CD4-positive, alpha-beta T cell treated with Interleukin-15 for 4 hours (primary cell): ENCODE measurements around the gene KANSL1.

ENCODE experiments used
- DNase-seq: peaks from one replicate; pipeline ENCODE4 v3.0.0-alpha.2; 2020; ENCODE audit warnings: low spot score

KANSL1 gene

GRCh38 chr17:46140645-46141197 is 52.5 kb downstream of the KANSL1 start:
- DNase-seq: no peak

- DNase-seq: no peak
Observed at GRCh38 chr17:46139432-46140210, 53.6 kb downstream of the KANSL1 start.

- DNase-seq: no peak
Observed at GRCh38 chr17:46138473-46138872, 54.8 kb downstream of the KANSL1 start.

GRCh38 chr17:46136820-46137219 is 56.4 kb downstream of the KANSL1 start:
- DNase-seq: no peak

GRCh38 chr17:46135879-46136563 is 57.2 kb downstream of the KANSL1 start:
- no peak for DNase-seq

GRCh38 chr17:46135126-46135812 is 58.0 kb downstream of the KANSL1 start:
- no peak for DNase-seq

GRCh38 chr17:46129302-46129701 is 63.9 kb downstream of the KANSL1 start:
- DNase-seq: no peak

- DNase-seq: no peak
Observed at GRCh38 chr17:46128453-46128852, 64.8 kb downstream of the KANSL1 start.

GRCh38 chr17:46127524-46127923 is 65.7 kb downstream of the KANSL1 start:
- DNase-seq: no peak

GRCh38 chr17:46126840-46127239 is 66.4 kb downstream of the KANSL1 start:
- no peak for DNase-seq

- no peak for DNase-seq
Observed at GRCh38 chr17:46125831-46126230, 67.4 kb downstream of the KANSL1 start.

- no peak for DNase-seq
Observed at GRCh38 chr17:46124695-46125592, 68.3 kb downstream of the KANSL1 start.

GRCh38 chr17:46123607-46124006 is 69.6 kb downstream of the KANSL1 start:
- no peak for DNase-seq

GRCh38 chr17:46122486-46122871 is 70.8 kb downstream of the KANSL1 start:
- no peak for DNase-seq

- DNase-seq: no peak
Observed at GRCh38 chr17:46121841-46122485, 71.3 kb downstream of the KANSL1 start.

- DNase-seq: no peak
Observed at GRCh38 chr17:46121165-46121764, 72.0 kb downstream of the KANSL1 start.

- no peak for DNase-seq
Observed at GRCh38 chr17:46120537-46120936, 72.7 kb downstream of the KANSL1 start.

GRCh38 chr17:46120078-46120477 is 73.2 kb downstream of the KANSL1 start:
- no peak for DNase-seq

GRCh38 chr17:46118964-46119363 is 74.3 kb downstream of the KANSL1 start:
- no peak for DNase-seq

GRCh38 chr17:46117850-46118696 is 75.2 kb downstream of the KANSL1 start:
- DNase-seq: no peak
